Right lobe of liver (tissue), 4 donors: ENCODE measurements around the gene REXO1.

ENCODE experiments used
- POLR2A ChIP-seq: fragments of 450-650 bp; IDR thresholded peaks from one replicate; pipeline ENCODE4 v1.6.1; 2017; ENCODE audit warnings: antibody characterized with exemption, mild to moderate bottlenecking
- TF ChIP-seq, protein P1 (sequence below), 4 donors: fragments of 200-600 bp in 3 of 4; fragments of 450-650 bp in 1 of 4; IDR thresholded peaks; one replicate each; pipeline versions ENCODE4 v1.5.1 to v1.8.0; 2016 to 2022; ENCODE audit warnings: antibody characterized with exemption in 4 of 4, mild to moderate bottlenecking in 2 of 4
- donor health status: DM: no; HTN: no; CAD: no.
- donor health status: DM: no; HTN: no; CAD: no.
- donor health status: DM: no; HTN: yes; CAD: no.

DNA sequence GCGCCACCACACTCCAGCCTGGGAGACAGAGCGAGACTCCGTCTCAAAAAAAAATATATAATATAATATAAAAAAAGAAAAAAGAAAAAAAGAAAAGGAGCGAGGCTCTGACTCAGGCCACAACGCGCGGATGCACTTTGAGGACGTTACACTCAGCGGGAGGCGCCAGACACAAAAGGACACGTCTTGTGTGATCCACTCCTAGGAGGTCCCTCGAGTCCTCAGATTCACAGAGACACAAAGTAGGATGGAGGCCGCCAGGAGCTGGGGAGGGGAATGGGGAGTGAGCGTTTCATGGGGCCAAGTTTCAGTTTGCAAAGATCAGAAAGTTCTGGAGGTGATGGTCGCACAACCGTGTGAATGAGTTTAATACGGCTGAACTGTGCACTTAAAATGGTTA, 45.5 kb upstream of the REXO1 start:
- TF ChIP-seq, protein P1, sequence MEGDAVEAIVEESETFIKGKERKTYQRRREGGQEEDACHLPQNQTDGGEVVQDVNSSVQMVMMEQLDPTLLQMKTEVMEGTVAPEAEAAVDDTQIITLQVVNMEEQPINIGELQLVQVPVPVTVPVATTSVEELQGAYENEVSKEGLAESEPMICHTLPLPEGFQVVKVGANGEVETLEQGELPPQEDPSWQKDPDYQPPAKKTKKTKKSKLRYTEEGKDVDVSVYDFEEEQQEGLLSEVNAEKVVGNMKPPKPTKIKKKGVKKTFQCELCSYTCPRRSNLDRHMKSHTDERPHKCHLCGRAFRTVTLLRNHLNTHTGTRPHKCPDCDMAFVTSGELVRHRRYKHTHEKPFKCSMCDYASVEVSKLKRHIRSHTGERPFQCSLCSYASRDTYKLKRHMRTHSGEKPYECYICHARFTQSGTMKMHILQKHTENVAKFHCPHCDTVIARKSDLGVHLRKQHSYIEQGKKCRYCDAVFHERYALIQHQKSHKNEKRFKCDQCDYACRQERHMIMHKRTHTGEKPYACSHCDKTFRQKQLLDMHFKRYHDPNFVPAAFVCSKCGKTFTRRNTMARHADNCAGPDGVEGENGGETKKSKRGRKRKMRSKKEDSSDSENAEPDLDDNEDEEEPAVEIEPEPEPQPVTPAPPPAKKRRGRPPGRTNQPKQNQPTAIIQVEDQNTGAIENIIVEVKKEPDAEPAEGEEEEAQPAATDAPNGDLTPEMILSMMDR (IDR thresholded peaks at IDR 0.05): no peak
- no peak for TF ChIP-seq POLR2A
